ENCODE results near the gene TOMM7. TPM values are rescaled to one million over a fixed set of nuclear protein-coding genes. Genes with fewer than 3 reads are reported as not detected.
"Not testable (repeated sequence)": the region's sequence is repeated elsewhere in the genome, so short reads cannot be mapped to it uniquely, and the experiment has no call there.

Gene TOMM7
- total RNA-seq, 3 donors from 2014 or later: 225 to 404 (median 287) TPM

DNA sequence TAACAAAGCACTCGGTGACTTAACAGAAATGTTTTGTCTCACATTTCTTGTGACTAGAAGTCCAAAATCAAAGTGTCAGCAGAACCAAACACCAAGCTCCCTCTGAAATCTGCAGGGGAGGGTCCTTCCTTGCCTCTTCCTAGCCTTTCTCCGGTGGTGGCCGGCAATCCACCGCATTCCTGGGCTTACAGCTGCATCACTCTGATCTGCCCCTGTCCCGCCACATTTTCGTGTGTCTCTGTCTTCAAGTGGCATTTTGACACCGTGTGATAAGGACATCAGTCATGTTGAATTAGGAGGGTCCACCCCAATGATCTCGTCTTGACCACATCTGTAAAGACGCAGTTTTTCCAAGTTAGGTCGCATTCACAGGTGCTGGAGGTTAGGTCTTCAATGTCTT, 30.5 kb upstream of the TOMM7 start:
- TF ChIP-seq, protein P1, sequence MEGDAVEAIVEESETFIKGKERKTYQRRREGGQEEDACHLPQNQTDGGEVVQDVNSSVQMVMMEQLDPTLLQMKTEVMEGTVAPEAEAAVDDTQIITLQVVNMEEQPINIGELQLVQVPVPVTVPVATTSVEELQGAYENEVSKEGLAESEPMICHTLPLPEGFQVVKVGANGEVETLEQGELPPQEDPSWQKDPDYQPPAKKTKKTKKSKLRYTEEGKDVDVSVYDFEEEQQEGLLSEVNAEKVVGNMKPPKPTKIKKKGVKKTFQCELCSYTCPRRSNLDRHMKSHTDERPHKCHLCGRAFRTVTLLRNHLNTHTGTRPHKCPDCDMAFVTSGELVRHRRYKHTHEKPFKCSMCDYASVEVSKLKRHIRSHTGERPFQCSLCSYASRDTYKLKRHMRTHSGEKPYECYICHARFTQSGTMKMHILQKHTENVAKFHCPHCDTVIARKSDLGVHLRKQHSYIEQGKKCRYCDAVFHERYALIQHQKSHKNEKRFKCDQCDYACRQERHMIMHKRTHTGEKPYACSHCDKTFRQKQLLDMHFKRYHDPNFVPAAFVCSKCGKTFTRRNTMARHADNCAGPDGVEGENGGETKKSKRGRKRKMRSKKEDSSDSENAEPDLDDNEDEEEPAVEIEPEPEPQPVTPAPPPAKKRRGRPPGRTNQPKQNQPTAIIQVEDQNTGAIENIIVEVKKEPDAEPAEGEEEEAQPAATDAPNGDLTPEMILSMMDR (IDR thresholded peaks at IDR 0.05): no peak
- intact Hi-C loops (cut with DNase I, micrococcal nuclease): no loop called here
- ATAC-seq: no peak
- Histone ChIP-seq H3K4me3 (no peak overlapping the region), H3K9me3 (no peaks in the 10 kb centered on the region), H3K4me1 (ENCODE audit: low read depth) (peaks cover 5% of the 10 kb centered on the region), H3K36me3 (ENCODE audit: low read depth) (no peaks in the 10 kb centered on the region)
- no peak for DNase-seq

- Histone ChIP-seq H3K4me3 (no peak overlapping the region), H3K9me3 (no peaks in the 10 kb centered on the region), H3K36me3 (ENCODE audit: low read depth) (no peaks in the 10 kb centered on the region), H3K4me1 (ENCODE audit: low read depth) (peaks cover 5% of the 10 kb centered on the region)
- ATAC-seq (no peak), DNase-seq (no peak)
- TF ChIP-seq, protein P1 (IDR thresholded peaks at IDR 0.05): no peak
- intact Hi-C loops (cut with DNase I, micrococcal nuclease): no loop called here
These were observed 28.5 kb upstream of the TOMM7 start for GRCh38 chr7:22851145-22851544.

DNA sequence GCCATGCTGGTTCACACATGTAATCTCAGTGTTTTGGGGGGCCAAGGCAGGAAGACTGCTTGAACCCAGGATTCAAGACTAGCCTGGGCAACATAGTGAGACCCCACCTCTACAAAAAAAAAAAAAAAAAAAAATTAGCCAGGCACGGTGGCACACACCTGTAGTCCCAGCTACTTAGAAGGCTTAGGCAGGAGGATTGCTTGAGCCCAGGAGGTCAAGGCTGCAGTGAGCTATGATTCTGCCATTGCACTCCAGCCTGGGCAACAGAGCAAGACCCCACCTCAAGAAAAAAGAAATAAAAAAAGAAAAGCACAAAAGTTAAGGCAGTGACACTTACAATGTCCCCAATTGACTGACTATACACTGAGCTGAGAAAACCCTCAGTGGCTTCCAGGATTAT, 27.7 kb upstream of the TOMM7 start:
- H3K36me3 ChIP-seq (ENCODE audit: low read depth); ATAC-seq; intact Hi-C loops (cut with DNase I, micrococcal nuclease); H3K4me1 ChIP-seq (ENCODE audit: low read depth); DNase-seq; H3K9me3 ChIP-seq; H3K4me3 ChIP-seq: not testable (repeated sequence)

GRCh38 chr7:22849662-22850061, 27.0 kb upstream of the TOMM7 start:
- Histone ChIP-seq H3K4me1 (ENCODE audit: low read depth) (no peaks in the 10 kb centered on the region), H3K36me3 (ENCODE audit: low read depth) (no peaks in the 10 kb centered on the region), H3K9me3 (no peaks in the 10 kb centered on the region), H3K4me3 (no peak overlapping the region)
- TF ChIP-seq, protein P1 (IDR thresholded peaks at IDR 0.05): no peak
- intact Hi-C loops (cut with DNase I, micrococcal nuclease): no loop called here
- ATAC-seq (no peak), DNase-seq (no peak)

DNA sequence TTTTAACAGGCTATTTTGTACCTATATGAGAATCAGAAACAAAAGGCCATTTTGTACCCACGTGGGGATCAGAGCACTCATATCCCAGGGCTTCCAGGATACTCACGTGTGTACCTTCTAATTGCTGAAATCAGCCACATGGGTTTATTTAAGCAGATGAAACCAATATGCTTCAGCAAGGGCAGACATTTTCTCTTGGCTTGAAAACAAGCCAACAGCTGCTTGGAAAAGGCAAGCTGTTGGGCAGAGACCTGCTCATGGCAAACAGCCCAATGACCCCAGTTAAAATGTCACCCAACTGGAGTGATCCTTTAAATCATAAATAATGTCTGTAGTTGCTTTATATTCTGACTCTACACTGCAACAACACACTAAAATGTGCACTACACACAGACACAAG, 26.5 kb upstream of the TOMM7 start:
- ATAC-seq: no peak
- DNase-seq: no peak
- H3K36me3 ChIP-seq (ENCODE audit: low read depth): no peaks in the 10 kb centered on the region
- no peaks in the 10 kb centered on the region for H3K4me1 ChIP-seq (ENCODE audit: low read depth)
- TF ChIP-seq, protein P1 (IDR thresholded peaks at IDR 0.05): no peak
- H3K4me3 ChIP-seq: no peak overlapping the region
- H3K9me3 ChIP-seq: no peaks in the 10 kb centered on the region
- intact Hi-C loops (cut with DNase I, micrococcal nuclease): no loop called here

DNA sequence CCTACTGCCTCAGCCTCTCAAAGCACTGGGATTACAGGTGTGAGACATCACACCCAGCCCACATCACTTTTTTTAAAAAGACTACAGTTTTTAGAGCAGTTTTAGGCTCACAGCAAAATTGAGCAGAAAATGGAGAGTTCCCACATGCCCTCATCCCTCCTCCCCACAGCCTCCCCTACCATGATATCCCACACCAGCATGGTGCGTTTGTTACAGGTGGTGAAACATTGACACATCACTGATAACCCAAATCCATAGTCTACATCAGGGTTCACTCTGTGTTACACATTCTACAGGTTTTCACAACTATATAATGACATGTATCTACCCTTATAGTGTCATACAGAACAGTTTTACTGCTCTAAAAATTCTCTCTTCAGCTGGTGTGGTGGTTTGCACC, 24.3 kb upstream of the TOMM7 start:
- H3K4me1 ChIP-seq (ENCODE audit: low read depth): no peaks in the 10 kb centered on the region
- DNase-seq (no peak), ATAC-seq (no peak)
- no peaks in the 10 kb centered on the region for H3K36me3 ChIP-seq (ENCODE audit: low read depth)
- intact Hi-C loops (cut with DNase I, micrococcal nuclease): no loop called here
- no peaks in the 10 kb centered on the region for H3K9me3 ChIP-seq
- TF ChIP-seq, protein P1 (IDR thresholded peaks at IDR 0.05): no peak
- H3K4me3 ChIP-seq: no peak overlapping the region
